SKM-1 (cell line): ENCODE data around the gene EXOSC7.
"Not testable (repeated sequence)": the region's sequence is repeated elsewhere in the genome, so short reads cannot be mapped to it uniquely, and the experiment has no call there.

Source experiments
- DNase-seq: peaks from one replicate; lab custom pipeline; 2025; ENCODE audit not compliant: unreplicated experiment; lab: John Stamatoyannopoulos, UW

The EXOSC7 gene

DNA sequence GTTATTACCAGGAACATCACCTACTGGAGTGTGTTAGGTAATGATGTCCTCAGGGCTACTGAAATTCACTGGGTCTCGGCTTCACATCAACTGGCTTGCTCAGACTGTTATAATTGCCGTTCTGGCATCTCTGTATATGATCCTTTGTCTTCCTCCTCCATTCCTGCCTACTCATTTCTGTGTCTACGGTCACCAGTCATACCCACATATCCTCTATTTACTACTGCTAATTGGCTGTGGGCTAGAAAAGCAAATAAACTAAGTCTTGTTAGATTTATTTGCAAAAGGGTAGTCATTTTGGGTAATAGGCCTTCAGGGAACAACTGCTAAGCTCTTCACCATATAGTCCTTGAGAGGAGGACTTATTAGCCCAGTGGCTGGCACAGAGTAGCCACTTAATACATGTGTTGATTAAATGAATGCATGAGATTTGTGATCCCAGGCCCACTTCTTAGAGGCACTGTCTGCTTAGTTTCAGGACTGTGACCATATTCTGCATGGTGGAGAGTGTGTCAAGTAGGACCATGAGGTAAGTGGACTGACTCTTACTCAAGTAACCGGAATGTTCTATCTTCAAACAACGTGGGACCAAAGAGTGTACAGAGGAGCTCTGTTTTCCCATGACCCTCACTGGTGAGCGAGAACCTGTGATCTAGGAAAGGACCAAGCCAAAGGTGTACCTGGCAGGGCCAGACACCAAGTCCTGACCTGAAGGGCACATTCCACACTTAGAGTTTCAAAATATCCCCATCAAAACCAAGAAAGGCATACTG lies 13.2 kb upstream of the EXOSC7 start:
- no peak for DNase-seq

GRCh38 chr3:44963571-44964325 lies 12.3 kb upstream of the EXOSC7 start:
- no peak for DNase-seq

DNA sequence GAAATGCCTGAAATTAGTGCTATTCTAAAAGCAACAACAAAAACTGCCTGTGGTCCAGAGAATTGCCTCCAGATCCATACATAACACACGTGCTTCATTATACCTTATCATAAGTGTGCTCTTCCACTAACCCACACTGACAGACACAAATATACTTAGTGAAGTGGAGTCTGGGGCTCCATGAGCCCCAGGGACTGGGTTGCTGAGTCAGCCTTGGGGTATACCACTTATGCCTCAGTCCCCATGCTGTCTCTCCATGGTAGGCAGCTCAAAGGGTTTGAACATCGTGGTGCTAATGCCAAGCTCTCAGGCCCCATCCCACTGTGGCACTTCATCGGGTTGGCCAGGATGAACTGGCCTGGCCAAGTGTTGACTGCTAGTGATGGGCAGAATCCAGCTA lies 10.9 kb upstream of the EXOSC7 start:
- no peak for DNase-seq

- DNase-seq, result peak; percentile 83
Observed at GRCh38 chr3:44966795-44967278, 9.2 kb upstream of the EXOSC7 start.

- no peak for DNase-seq
Observed at GRCh38 chr3:44968447-44968858, 7.6 kb upstream of the EXOSC7 start.

GRCh38 chr3:44969154-44969827 lies 6.8 kb upstream of the EXOSC7 start:
- peak; percentile 71 for DNase-seq

- no peak for DNase-seq
Observed at GRCh38 chr3:44969828-44970179, 6.2 kb upstream of the EXOSC7 start.

- DNase-seq, result no peak
Observed at GRCh38 chr3:44970926-44971490, 5.0 kb upstream of the EXOSC7 start.

DNA sequence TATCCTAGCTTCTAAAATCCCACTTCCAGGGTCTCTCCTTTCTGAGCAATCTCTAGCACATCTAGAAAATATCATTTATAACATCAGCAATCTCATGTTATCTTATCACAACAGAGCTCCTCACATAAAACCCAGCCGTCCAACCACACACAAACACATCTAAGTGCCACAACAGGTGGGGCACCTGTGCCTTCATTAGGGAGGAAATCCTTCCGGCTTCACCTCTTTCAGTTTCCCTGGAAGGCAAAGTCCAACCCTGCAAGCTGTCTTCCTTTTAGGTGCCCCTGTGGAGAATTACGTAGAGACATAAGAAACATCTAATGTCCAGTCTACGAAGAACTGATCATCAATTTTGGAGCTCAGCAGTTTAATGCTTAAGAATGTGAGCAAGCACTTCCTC lies 1.6 kb upstream of the EXOSC7 start:
- DNase-seq, result no peak

GRCh38 chr3:44981220-44981619 lies 5.2 kb downstream of the EXOSC7 start:
- DNase-seq, result no peak

DNA sequence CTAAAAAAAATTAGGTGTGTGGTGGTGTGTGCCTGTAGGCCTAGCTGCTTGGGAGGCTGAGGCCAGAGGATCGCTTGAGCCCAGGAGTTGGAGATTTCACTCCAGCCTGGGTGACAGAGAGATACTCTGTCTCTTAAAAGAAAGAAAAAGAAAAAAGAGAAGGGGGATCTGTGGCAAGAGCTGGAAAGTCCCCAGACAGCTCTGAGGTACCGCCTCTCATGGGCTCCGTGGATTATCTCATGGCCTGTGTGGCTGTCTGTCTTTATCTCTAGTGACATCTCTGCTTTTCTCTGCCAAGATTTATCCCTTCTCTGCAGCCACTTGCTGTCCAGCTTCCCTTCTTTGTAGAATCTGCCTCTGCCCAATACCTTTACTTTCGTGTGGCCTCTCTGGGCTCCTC lies 5.7 kb downstream of the EXOSC7 start:
- DNase-seq, result no peak

GRCh38 chr3:44982817-44983216 lies 6.8 kb downstream of the EXOSC7 start:
- DNase-seq, result no peak

DNA sequence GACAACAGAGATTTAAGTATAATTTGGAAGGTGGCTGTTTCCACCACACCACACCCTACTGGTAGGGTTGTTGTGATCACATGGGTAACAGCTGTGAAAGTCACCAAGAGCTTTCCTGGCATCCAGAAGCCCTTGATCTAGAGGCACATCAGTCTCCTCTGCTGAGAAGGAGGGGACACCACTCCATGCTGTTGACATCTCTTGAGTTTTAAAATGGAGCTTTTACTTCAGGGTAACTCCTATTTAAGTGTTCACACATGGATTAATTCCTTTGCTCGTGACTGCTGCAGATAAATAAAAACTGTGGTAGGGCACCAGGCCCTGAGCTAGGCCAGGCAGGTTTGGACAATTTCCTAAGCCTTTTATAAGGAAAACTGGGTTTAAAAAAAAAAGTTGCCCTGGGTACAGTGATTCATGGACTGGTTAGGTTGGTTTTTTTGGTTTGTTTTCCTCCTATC lies 7.5 kb downstream of the EXOSC7 start:
- DNase-seq, result no peak

- no peak for DNase-seq
Observed at GRCh38 chr3:44984335-44984734, 8.3 kb downstream of the EXOSC7 start.

GRCh38 chr3:44986330-44986729 lies 10.3 kb downstream of the EXOSC7 start:
- not testable (repeated sequence) for DNase-seq

DNA sequence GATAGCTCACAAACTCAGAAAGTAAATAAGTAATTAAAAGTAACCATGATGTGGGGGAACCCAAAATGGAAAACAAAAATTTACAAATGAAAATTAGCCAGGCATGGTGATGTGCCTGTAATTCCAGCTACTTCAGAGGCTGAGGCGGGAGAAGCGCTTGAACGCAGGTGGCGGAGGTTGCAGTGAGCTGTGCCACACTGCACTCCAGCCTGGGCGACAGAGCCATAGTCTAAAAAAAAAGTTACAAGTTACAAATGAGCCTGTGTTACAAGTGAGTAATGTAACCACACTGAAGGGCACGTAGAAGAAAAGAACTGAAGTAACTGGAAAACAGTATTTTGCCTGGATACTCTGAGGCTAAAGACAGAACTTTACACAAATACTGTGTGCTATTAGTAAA lies 11.3 kb downstream of the EXOSC7 start:
- no peak for DNase-seq

DNA sequence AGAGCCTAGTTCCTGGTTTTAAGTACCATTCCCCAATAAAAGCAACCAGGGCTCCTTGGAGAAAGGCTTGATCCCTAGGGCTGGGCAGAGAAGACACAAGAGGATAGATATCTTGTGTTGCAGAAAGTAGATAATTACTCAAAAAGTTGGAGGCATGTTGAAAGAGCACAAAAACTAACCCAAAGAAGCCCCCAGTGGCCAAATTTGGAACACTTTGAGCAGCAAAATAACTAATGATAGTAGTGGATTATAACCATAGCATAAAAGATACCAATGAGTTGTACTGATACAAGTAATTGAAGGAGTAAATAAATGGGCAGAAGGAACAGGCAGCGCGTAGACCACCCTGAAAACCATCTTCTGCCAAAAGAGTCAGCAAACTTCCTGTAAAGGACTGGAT lies 12.0 kb downstream of the EXOSC7 start:
- peak; percentile 14 for DNase-seq

- no peak for DNase-seq
Observed at GRCh38 chr3:44989141-44989540, 13.1 kb downstream of the EXOSC7 start.

DNA sequence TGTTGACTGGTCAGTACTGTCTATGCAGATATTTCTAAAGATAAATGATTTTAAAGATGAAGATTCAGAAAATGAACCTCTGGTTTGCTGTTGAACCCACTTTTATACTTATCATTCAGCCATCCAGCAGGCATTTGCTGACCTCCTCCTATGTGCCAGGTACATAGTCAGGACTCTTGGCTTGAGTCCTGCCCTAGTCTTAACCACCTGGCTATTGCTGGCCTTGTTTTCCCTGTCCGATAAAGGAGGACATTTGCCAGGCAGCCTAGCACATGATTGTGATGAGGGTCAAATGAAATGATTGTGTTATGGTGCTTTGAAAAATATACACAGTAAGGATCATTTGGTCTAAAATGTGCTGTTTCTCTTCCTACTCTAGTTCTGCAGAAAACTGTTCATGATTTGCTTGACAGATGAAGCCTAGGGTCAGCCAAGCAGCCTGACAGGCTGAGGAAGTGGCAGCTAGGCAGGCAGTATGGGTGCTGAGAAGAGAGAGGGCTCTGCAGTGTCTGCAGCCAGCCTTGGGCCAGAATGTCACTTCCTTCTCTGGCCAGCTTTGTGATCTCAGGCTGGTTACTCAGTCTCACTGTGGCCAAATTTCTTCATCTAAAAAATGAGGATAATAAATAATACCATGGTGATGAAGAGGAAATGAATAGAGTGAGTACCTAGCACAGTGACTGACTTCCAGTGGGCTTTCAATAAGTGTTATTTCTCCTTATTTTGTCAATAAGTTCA lies 13.8 kb downstream of the EXOSC7 start:
- no peak for DNase-seq

GRCh38 chr3:44991326-44991725 lies 15.3 kb downstream of the EXOSC7 start:
- no peak for DNase-seq
